Activated CD4-positive, alpha-beta T cell treated with anti-CD3 and anti-CD28 coated beads for 36 hours (primary cell): ENCODE data around the gene SLC9A9. TPM values are rescaled to one million over a fixed set of nuclear protein-coding genes. Genes with fewer than 3 reads are reported as not detected.
"Not testable (repeated sequence)": the region's sequence is repeated elsewhere in the genome, so short reads cannot be mapped to it uniquely, and the experiment has no call there.

ENCODE experiments used
- ATAC-seq: fragments of 200-7000 bp; cut with Tn5 transposase; one replicate; pipeline ENCODE4 v1.10.0; 2021; ENCODE audit warnings: mild to moderate bottlenecking, moderate library complexity
- CTCF ChIA-PET: fragments of 350-600 bp; sonication (Branson Sonifier 250); formaldehyde crosslinking; loops from one replicate; lab custom pipeline; 2021; ENCODE audit warnings: antibody characterized with exemption; lab: Charles Lee
- POLR2A ChIA-PET: fragments of 350-600 bp; sonication (Branson Sonifier 250); formaldehyde crosslinking; loops from one replicate; lab custom pipeline; 2021; ENCODE audit warnings: antibody characterized with exemption, inconsistent platforms; lab: Charles Lee
- DNase-seq: peaks from one replicate; pipeline ENCODE4 v3.0.0-alpha.2; 2020
- H3K27ac Mint-ChIP-seq: one replicate; pipeline ENCODE4 v1.8.0; 2021; ENCODE audit warnings: mixed read lengths
- H3K27me3 Mint-ChIP-seq: one replicate; pipeline ENCODE4 v1.8.0; 2021; ENCODE audit warnings: mixed read lengths
- H3K36me3 Mint-ChIP-seq: one replicate; pipeline ENCODE4 v1.8.0; 2021; ENCODE audit warnings: low read depth, mixed read lengths
- H3K4me1 Mint-ChIP-seq: one replicate; pipeline ENCODE4 v1.8.0; 2021; ENCODE audit warnings: mixed read lengths
- H3K4me3 Mint-ChIP-seq: one replicate; pipeline ENCODE4 v1.8.0; 2021; ENCODE audit warnings: mild to moderate bottlenecking, moderate library complexity, mixed read lengths
- H3K9me3 Mint-ChIP-seq: one replicate; pipeline ENCODE4 v1.8.0; 2021; ENCODE audit warnings: low read depth, mixed read lengths
- intact Hi-C, 2 experiments: fragments of 100-400 bp; cut with DNase I in 1 of 2; cut with micrococcal nuclease in 1 of 2; formaldehyde crosslinking; loops; one replicate each; pipeline versions ENCODE4 v1.14.2 to v1.15.1; 2022 to 2024; cut with DNase I, micrococcal nuclease
- total RNA-seq, 2 experiments: library from RNA; stranded (reverse); gene quantifications; one replicate each; pipeline ENCODE4 v1.2.3, GENCODE V29; 2021

SLC9A9 gene
- total RNA-seq, 2 experiments from 2014 or later = 1.4 to 1.6 TPM

GRCh38 chr3:143726727-143727126, 121.5 kb downstream of the SLC9A9 start:
- Mint-ChIP-seq H3K27ac (no peak overlapping the region), H3K9me3 (no peaks in the 10 kb centered on the region), H3K4me1 (no peaks in the 10 kb centered on the region), H3K4me3 (no peak overlapping the region), H3K36me3 (peaks cover 6% of the 10 kb centered on the region), H3K27me3 (no peaks in the 10 kb centered on the region)
- ATAC-seq (no peak), DNase-seq (no peak)
- POLR2A ChIA-PET = no interaction called here
- intact Hi-C loops = no loop called here
- CTCF ChIA-PET = no interaction called here

DNA sequence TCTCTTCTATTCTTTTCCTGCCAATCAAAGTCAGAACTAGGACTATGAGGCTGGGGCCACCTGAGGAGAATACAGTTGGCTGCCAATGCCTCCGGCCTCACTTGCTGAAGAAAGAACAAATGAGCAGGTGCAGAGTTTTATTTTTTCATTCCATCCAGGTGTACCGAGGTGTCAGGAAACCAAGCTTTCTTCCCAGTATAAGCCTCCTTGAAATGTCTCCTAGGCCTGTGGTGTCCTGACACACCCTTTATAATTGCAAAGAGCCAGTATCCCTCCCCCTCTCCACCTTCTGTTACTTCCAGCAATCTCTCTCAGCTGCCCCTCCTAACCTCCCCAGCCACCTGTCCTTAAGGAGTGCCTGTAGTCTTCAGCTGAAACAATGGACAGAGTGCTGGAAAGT, 127.9 kb downstream of the SLC9A9 start:
- no peak overlapping the region for H3K4me3 Mint-ChIP-seq
- no peak for ATAC-seq

GRCh38 chr3:143718463-143718862, 129.8 kb downstream of the SLC9A9 start:
- ATAC-seq (no peak), DNase-seq (no peak)
- Mint-ChIP-seq H3K4me3 (no peak overlapping the region), H3K4me1 (no peaks in the 10 kb centered on the region), H3K27ac (no peak overlapping the region), H3K27me3 (no peaks in the 10 kb centered on the region), H3K36me3 (no peaks in the 10 kb centered on the region), H3K9me3 (no peaks in the 10 kb centered on the region)
- CTCF ChIA-PET = interaction anchor here (0.6 to 1.3 kb wide), 2 partner anchors 9 kb away, joined by 3 to 4 read pairs; no protein-coding TSS in a partner anchor
- POLR2A ChIA-PET = no interaction called here
- intact Hi-C loops = no loop called here

More for the DNA sequence above, 127.9 kb downstream of the SLC9A9 start:
- Mint-ChIP-seq H3K27ac (no peak overlapping the region), H3K27me3 (no peaks in the 10 kb centered on the region), H3K4me1 (no peaks in the 10 kb centered on the region), H3K9me3 (no peaks in the 10 kb centered on the region), H3K36me3 (peaks cover 6% of the 10 kb centered on the region)
- intact Hi-C loops = no loop called here
- DNase-seq = no peak
- CTCF ChIA-PET = interaction anchor here (0.6 kb wide), 1 partner anchor 296 kb away, joined by 3 read pairs; no protein-coding TSS in a partner anchor
- POLR2A ChIA-PET = no interaction called here

GRCh38 chr3:143716731-143717130, 131.5 kb downstream of the SLC9A9 start:
- CTCF ChIA-PET = no interaction called here

GRCh38 chr3:143712522-143712921, 135.7 kb downstream of the SLC9A9 start:
- DNase-seq (no peak), ATAC-seq (no peak)
- no peak overlapping the region for H3K4me3 Mint-ChIP-seq
- H3K36me3 Mint-ChIP-seq = no peaks in the 10 kb centered on the region
- intact Hi-C loops = no loop called here
- no peak overlapping the region for H3K27ac Mint-ChIP-seq
- H3K27me3 Mint-ChIP-seq = no peaks in the 10 kb centered on the region
- H3K4me1 Mint-ChIP-seq = peaks cover 2% of the 10 kb centered on the region
- CTCF ChIA-PET = interaction anchor here (1.1 to 1.7 kb wide), 2 partner anchors 24 to 38 kb away, joined by 3 to 4 read pairs; no protein-coding TSS in a partner anchor
- H3K9me3 Mint-ChIP-seq = no peaks in the 10 kb centered on the region
- POLR2A ChIA-PET = no interaction called here

More at GRCh38 chr3:143716731-143717130, 131.5 kb downstream of the SLC9A9 start:
- ATAC-seq = no peak
- intact Hi-C loops = no loop called here
- no peak for DNase-seq
- Mint-ChIP-seq H3K27ac (no peak overlapping the region), H3K4me3 (no peak overlapping the region), H3K36me3 (no peaks in the 10 kb centered on the region), H3K4me1 (no peaks in the 10 kb centered on the region), H3K27me3 (no peaks in the 10 kb centered on the region), H3K9me3 (no peaks in the 10 kb centered on the region)
- POLR2A ChIA-PET = no interaction called here

DNA sequence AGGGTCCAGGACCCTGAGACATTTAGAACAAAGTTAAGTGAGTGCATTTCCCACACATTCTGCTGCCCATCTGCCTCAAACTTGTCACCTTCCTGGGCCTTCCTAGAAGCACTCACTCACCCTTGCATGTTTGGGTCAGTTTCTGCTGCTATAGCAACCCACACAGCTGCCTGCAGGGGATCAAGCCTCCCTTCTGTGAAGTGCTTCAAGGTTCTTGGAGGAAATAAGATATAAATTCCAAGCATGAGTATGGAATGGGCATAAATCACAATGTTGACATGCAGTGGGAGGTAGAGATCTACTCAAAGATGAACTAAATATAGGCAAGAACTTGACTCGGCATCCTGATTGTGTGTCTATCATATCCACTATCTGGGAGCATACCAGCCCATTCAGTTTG, 140.4 kb downstream of the SLC9A9 start:
- peaks cover 2% of the 10 kb centered on the region for H3K36me3 Mint-ChIP-seq
- H3K9me3 Mint-ChIP-seq = peaks cover 2% of the 10 kb centered on the region
- ATAC-seq (no peak), DNase-seq (no peak)
- no peak overlapping the region for H3K27ac Mint-ChIP-seq
- ChIA-PET POLR2A (no interaction called here), CTCF (no interaction called here)
- no peak overlapping the region for H3K4me3 Mint-ChIP-seq
- H3K27me3 Mint-ChIP-seq = no peaks in the 10 kb centered on the region
- H3K4me1 Mint-ChIP-seq = peaks cover 2% of the 10 kb centered on the region
- intact Hi-C loops = no loop called here

GRCh38 chr3:143700431-143700975, 147.8 kb downstream of the SLC9A9 start:
- intact Hi-C loops = no loop called here
- Mint-ChIP-seq H3K36me3 (no peaks in the 10 kb centered on the region), H3K4me3 (no peak overlapping the region), H3K9me3 (no peaks in the 10 kb centered on the region), H3K27ac (no peak overlapping the region), H3K4me1 (peaks cover 3% of the 10 kb centered on the region), H3K27me3 (no peaks in the 10 kb centered on the region)
- POLR2A ChIA-PET = no interaction called here
- CTCF ChIA-PET = interaction anchor here (2.6 kb wide), 1 partner anchor 26 kb away, joined by 10 read pairs; no protein-coding TSS in a partner anchor
- ATAC-seq = peak; percentile 55
- DNase-seq = no peak

DNA sequence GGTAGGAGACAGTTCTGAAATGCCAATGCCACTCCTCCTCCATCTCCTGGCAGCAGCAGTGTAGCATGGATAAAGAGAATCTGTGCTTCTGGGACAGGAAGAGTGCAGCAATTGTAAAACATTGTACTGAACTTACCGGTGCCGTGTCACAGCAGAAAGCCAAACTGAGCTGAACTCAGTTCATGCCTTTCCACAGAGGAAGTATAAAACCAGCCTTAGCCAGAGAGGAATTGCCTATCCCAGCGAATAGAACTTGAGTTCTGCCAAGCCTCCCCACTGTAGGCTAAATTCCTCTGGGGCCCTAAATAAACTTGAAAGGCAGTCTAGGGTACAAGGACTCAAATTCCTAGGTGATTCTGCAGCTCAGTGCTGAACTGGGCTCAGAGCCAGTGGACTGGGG, 148.8 kb downstream of the SLC9A9 start:
- Mint-ChIP-seq H3K27me3 (no peaks in the 10 kb centered on the region), H3K27ac (no peak overlapping the region), H3K4me1 (peaks cover 3% of the 10 kb centered on the region), H3K4me3 (no peak overlapping the region), H3K9me3 (no peaks in the 10 kb centered on the region), H3K36me3 (no peaks in the 10 kb centered on the region)
- ATAC-seq (no peak), DNase-seq (no peak)
- CTCF ChIA-PET = interaction anchor here (0.6 kb wide), 1 partner anchor 116 kb away, joined by 3 read pairs; no protein-coding TSS in a partner anchor
- POLR2A ChIA-PET = no interaction called here
- intact Hi-C loops = no loop called here

DNA sequence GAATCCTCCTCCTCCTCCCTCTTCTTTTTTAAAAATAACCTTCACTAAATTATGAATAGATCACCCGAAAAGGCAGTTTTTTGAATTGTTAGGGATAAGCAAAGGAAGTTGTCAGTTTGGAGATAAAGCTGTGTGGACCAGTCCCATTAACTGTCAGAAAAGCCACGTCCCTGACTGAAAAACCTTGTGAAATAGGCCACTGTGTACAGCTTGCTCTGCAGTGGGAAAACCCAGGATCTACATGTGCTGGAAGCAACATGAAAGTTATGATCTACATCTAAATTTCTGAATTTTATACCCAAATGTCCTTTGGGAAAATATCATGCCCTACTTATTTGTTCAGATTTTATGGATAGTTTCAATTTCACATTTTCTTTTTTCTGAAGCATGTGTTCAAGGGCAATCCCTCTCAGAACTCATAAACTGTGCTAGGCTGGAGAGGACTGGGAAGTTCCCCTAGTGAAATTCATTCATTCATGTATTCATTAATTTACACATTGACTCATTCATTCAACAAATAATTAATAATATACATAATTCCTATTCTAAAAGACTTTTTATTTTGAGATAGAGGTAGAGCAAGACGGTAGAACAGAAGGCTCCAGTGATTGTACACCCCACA, 149.5 kb downstream of the SLC9A9 start:
- Mint-ChIP-seq H3K9me3 (no peaks in the 10 kb centered on the region), H3K4me3 (no peak overlapping the region), H3K27me3 (no peaks in the 10 kb centered on the region), H3K36me3 (no peaks in the 10 kb centered on the region), H3K27ac (no peak overlapping the region), H3K4me1 (peaks cover 3% of the 10 kb centered on the region)
- ATAC-seq (no peak), DNase-seq (no peak)
- intact Hi-C loops = no loop called here
- CTCF ChIA-PET = no interaction called here
- POLR2A ChIA-PET = no interaction called here

- Mint-ChIP-seq H3K27ac (no peak overlapping the region), H3K4me3 (no peak overlapping the region), H3K36me3 (no peaks in the 10 kb centered on the region), H3K4me1 (peaks cover 3% of the 10 kb centered on the region), H3K27me3 (no peaks in the 10 kb centered on the region), H3K9me3 (no peaks in the 10 kb centered on the region)
- no peak for ATAC-seq
- POLR2A ChIA-PET = no interaction called here
- intact Hi-C loops = no loop called here
- CTCF ChIA-PET = no interaction called here
- DNase-seq = no peak
These were observed 150.3 kb downstream of the SLC9A9 start for GRCh38 chr3:143697975-143698374.

- POLR2A ChIA-PET, H3K27ac Mint-ChIP-seq, H3K27me3 Mint-ChIP-seq, H3K4me3 Mint-ChIP-seq, H3K36me3 Mint-ChIP-seq, DNase-seq, H3K4me1 Mint-ChIP-seq, H3K9me3 Mint-ChIP-seq, ATAC-seq, intact Hi-C loops: not testable (repeated sequence)
- CTCF ChIA-PET = interaction anchor here (0.6 to 0.7 kb wide), 2 partner anchors 22 to 280 kb away, joined by 3 read pairs; no protein-coding TSS in a partner anchor
These were observed 152.9 kb downstream of the SLC9A9 start for GRCh38 chr3:143695333-143695732.

DNA sequence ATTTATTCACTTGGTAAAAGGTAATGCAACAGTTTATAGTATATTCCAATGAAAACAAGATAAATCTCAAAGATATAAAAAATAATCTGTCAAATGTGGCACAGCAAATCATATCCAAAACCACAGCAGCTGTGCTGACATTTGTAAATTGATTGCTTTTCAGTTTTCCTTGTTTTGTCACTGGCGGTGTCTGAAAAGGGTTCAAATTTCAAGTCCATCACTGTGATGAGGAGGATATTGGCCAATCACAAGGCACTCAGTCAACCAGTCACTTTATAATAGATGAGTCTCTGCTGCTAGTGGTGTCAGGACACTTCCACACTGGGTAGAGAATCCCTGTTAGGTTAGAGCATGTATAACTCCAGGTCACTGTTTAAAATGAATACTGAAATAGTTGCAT, 154.8 kb downstream of the SLC9A9 start:
- no peak overlapping the region for H3K4me3 Mint-ChIP-seq
- no peaks in the 10 kb centered on the region for H3K27me3 Mint-ChIP-seq
- ATAC-seq = no peak
- ChIA-PET POLR2A (no interaction called here), CTCF (no interaction called here)
- no peak for DNase-seq
- H3K27ac Mint-ChIP-seq = no peak overlapping the region
- no peaks in the 10 kb centered on the region for H3K4me1 Mint-ChIP-seq
- no peaks in the 10 kb centered on the region for H3K9me3 Mint-ChIP-seq
- H3K36me3 Mint-ChIP-seq = no peaks in the 10 kb centered on the region
- intact Hi-C loops = no loop called here
